GM19238 (cell line): ENCODE results near the gene HMMR.
A peak's percentile ranks its signal among the peaks of the same experiment; 100 is the strongest.

ENCODE experiments used
- DNase-seq: peaks from one replicate; pipeline ENCODE4 v3.0.0; 2011; ENCODE audit warnings: low spot score; ENCODE audit not compliant: insufficient read length

The HMMR gene

GRCh38 chr5:163458778-163459385 is 1.6 kb upstream of the HMMR start:
- no peak for DNase-seq

- DNase-seq = no peak
Measured at GRCh38 chr5:163459462-163459818, 992 bp upstream of the HMMR start.

- DNase-seq = peak; percentile 50
Measured at GRCh38 chr5:163459819-163460561, 442 bp upstream of the HMMR start, which contains the start of gene NUDCD2. Gene NUDCD2, minus strand, starts transcription at chr5:163460102. Its CDS starts 52 bp downstream, at chr5:163460050.

GRCh38 chr5:163463063-163463435 is 2.6 kb downstream of the HMMR start:
- no peak for DNase-seq

- DNase-seq = no peak
Measured at GRCh38 chr5:163467682-163468081, 7.2 kb downstream of the HMMR start.

- DNase-seq = no peak
Measured at GRCh38 chr5:163473635-163474243, 13.3 kb downstream of the HMMR start.

- DNase-seq = no peak
Measured at GRCh38 chr5:163475411-163475810, 15.0 kb downstream of the HMMR start.

- no peak for DNase-seq
Measured at GRCh38 chr5:163478126-163478981, 17.9 kb downstream of the HMMR start.

GRCh38 chr5:163478982-163479271 is 18.5 kb downstream of the HMMR start:
- no peak for DNase-seq

GRCh38 chr5:163489055-163489744 is 28.8 kb downstream of the HMMR start:
- DNase-seq = no peak

- DNase-seq = no peak
Measured at GRCh38 chr5:163489745-163490075, 29.3 kb downstream of the HMMR start.

GRCh38 chr5:163496286-163496685 is 35.9 kb downstream of the HMMR start:
- no peak for DNase-seq

GRCh38 chr5:163497315-163497714 is 36.9 kb downstream of the HMMR start:
- DNase-seq = no peak

GRCh38 chr5:163498886-163499285 is 38.5 kb downstream of the HMMR start:
- DNase-seq = no peak

- no peak for DNase-seq
Measured at GRCh38 chr5:163502521-163502920, 42.1 kb downstream of the HMMR start.

GRCh38 chr5:163503106-163504078 is 43.0 kb downstream of the HMMR start:
- no peak for DNase-seq

GRCh38 chr5:163504079-163504931 is 43.9 kb downstream of the HMMR start:
- no peak for DNase-seq

GRCh38 chr5:163505049-163505367 is 44.6 kb downstream of the HMMR start:
- DNase-seq = no peak

- peak; percentile 81 for DNase-seq
Measured at GRCh38 chr5:163505368-163506094, 45.1 kb downstream of the HMMR start, which contains the start of gene MAT2B. Gene MAT2B, plus strand, starts transcription at chr5:163505619. Its CDS starts 68 bp downstream, at chr5:163505687.
